Measurements from ENCODE around the gene P2RX3. TPM values are rescaled to one million over a fixed set of nuclear protein-coding genes. Genes with fewer than 3 reads are reported as not detected.

Gene P2RX3
- total and polyA plus RNA-seq, 2 donors (not counting 1 experiment from before 2014, with no cell fraction given), result not detected

DNA sequence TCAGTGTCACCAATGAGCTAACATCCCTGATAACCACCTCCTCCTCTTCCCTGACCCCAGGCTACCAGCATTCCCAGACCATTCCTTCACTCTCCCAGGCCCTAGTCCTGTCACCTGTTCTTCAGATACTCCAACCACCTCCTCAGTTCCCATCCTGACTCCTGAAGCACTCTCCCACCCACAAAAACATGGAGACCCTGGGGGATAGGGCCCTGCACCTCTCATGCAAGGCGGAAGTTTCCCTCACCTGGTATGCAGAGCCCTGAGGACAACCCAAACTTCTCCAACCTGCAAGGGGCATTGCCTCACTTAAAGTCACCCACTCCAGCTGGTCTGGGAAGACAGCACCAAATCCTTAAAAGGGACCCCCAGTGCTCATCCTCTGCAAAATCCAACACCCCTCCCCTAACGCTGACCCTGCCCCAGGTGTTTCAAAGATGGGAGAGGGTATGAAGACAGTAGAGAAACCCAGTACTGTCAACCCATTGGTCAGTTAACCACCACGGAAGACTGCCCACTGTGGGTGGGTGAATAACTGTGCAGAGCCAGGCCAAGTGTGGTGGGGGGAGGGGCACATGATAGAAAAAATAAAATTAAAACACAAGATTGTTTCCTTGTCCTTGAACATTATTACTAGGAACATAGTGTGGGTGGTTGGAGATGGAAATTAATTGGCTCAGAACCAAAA, 14.8 kb upstream of the P2RX3 start:
- Histone ChIP-seq H3K9ac (ENCODE audit: insufficient read depth, low read length) (peak overlapping the region; percentile 86), H3K79me2 (ENCODE audit: control insufficient read depth, insufficient read depth, low read length) (peaks cover 41% of the 10 kb centered on the region), H3K9me3 (ENCODE audit: control insufficient read depth, insufficient read depth, low read depth, low read length) (no peaks in the 10 kb centered on the region), H3K4me3 (replicated peaks in 1 of 4; ENCODE audit: control extremely low read depth in 1 of 4, insufficient read depth in 1 of 4, low read depth in 3 of 4, low read length in 4 of 4) (peak overlapping the region; percentile 65 to 91 (median 70)), H3K4me1 (ENCODE audit: control insufficient read depth, extremely low read depth, insufficient read depth, low read length) (peaks cover 31% of the 10 kb centered on the region), H3K27me3 (ENCODE audit: control insufficient read depth, insufficient read depth, low read length) (no peaks in the 10 kb centered on the region), H4K20me1 (ENCODE audit: control insufficient read depth, extremely low read depth, insufficient read depth, low read length) (no peaks in the 10 kb centered on the region), H3K4me2 (ENCODE audit: extremely low read depth, insufficient read depth, low read length) (peak overlapping the region; percentile 93), H3K36me3 (ENCODE audit: control insufficient read depth, insufficient read depth, low read length) (peaks cover 8% of the 10 kb centered on the region), H3K27ac (ENCODE audit: insufficient read depth, low read length) (peak overlapping the region; percentile 90), H2AFZ (ENCODE audit: low read length) (no peak overlapping the region)
- peak; percentile 34 to 48 for DNase-seq (ENCODE audit: low read depth in 2 of 2)
- no peak for TF ChIP-seq EZH2 (IDR thresholded peaks at IDR 0.05; ENCODE audit: low read length, missing control alignments)
- TF ChIP-seq, protein P1, sequence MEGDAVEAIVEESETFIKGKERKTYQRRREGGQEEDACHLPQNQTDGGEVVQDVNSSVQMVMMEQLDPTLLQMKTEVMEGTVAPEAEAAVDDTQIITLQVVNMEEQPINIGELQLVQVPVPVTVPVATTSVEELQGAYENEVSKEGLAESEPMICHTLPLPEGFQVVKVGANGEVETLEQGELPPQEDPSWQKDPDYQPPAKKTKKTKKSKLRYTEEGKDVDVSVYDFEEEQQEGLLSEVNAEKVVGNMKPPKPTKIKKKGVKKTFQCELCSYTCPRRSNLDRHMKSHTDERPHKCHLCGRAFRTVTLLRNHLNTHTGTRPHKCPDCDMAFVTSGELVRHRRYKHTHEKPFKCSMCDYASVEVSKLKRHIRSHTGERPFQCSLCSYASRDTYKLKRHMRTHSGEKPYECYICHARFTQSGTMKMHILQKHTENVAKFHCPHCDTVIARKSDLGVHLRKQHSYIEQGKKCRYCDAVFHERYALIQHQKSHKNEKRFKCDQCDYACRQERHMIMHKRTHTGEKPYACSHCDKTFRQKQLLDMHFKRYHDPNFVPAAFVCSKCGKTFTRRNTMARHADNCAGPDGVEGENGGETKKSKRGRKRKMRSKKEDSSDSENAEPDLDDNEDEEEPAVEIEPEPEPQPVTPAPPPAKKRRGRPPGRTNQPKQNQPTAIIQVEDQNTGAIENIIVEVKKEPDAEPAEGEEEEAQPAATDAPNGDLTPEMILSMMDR (conservative IDR thresholded peaks at IDR 0.05 in 1 of 2, IDR thresholded peaks at IDR 0.05 in 1 of 2; ENCODE audit: low read depth in 1 of 2, low read length in 2 of 2), result peak in 1 of 2 donors; percentile 26

DNA sequence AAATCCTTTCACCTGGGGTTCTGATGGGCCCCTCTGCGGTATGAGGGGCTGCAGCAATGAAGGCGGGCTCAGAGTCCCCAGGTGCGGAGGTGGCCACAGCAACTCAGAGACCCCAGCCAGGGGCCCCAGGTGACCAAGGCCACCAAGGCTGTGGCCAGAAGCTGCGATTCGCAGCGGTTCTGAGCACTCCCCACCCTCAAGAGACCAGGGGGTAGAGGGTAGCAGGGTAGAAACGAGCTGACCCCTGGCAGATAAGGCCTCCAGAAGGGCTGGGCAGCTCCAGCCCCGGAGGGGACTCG, 14.3 kb upstream of the P2RX3 start:
- Histone ChIP-seq H3K4me1 (ENCODE audit: control insufficient read depth, extremely low read depth, insufficient read depth, low read length) (peaks cover 27% of the 10 kb centered on the region), H3K4me3 (replicated peaks in 1 of 4; ENCODE audit: control extremely low read depth in 1 of 4, insufficient read depth in 1 of 4, low read depth in 3 of 4, low read length in 4 of 4) (peak overlapping the region; percentile 65 to 91 (median 70)), H3K9me3 (ENCODE audit: control insufficient read depth, insufficient read depth, low read depth, low read length) (no peaks in the 10 kb centered on the region), H3K27me3 (ENCODE audit: control insufficient read depth, insufficient read depth, low read length) (no peaks in the 10 kb centered on the region), H2AFZ (ENCODE audit: low read length) (no peak overlapping the region), H3K79me2 (ENCODE audit: control insufficient read depth, insufficient read depth, low read length) (peaks cover 38% of the 10 kb centered on the region), H4K20me1 (ENCODE audit: control insufficient read depth, extremely low read depth, insufficient read depth, low read length) (no peaks in the 10 kb centered on the region), H3K4me2 (ENCODE audit: extremely low read depth, insufficient read depth, low read length) (peak overlapping the region; percentile 93), H3K36me3 (ENCODE audit: control insufficient read depth, insufficient read depth, low read length) (peaks cover 9% of the 10 kb centered on the region), H3K9ac (ENCODE audit: insufficient read depth, low read length) (peak overlapping the region; percentile 86), H3K27ac (ENCODE audit: insufficient read depth, low read length) (peak overlapping the region; percentile 90)
- TF ChIP-seq, protein P1 (conservative IDR thresholded peaks at IDR 0.05 in 1 of 2, IDR thresholded peaks at IDR 0.05 in 1 of 2; ENCODE audit: low read depth in 1 of 2, low read length in 2 of 2), result no peak
- TF ChIP-seq EZH2 (IDR thresholded peaks at IDR 0.05; ENCODE audit: low read length, missing control alignments), result no peak
- DNase-seq (ENCODE audit: low read depth in 2 of 2), result no peak

DNA sequence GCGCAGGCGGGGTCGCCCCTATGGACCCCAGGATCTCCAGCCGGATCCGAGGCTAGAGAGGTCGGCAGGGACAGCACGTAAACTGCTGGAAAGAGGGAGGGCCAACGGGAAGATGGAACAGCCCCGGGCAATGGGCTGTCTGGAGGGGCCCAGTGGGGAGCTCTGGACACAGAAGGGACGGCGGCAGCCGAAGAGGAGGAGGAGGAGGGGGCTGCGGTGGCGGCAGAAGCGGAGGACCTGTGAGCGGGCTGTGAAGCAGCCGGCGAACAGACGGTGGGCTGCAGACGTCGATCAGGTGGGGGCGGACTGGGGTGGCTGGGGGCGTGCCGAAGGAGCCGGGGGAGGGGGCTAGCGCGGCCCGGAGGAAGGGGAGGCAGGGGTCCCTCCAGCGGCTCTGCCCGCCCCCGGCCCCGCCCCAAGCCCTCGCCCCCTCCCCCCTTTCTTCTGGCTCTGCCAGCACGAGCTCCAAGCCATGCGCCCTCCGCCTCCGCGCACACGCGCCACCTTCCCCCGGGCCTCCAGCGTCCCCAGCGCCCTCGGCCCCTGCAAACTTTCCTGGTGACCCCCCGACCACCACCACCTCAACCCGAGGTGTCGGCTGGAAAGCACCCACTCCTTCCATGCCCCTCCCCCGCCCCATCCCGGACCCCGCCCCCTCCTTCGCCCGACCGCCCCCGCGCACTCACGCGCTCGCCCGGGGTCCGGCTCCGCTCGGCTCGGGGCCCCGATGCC, 13.8 kb upstream of the P2RX3 start:
- Histone ChIP-seq H3K79me2 (ENCODE audit: control insufficient read depth, insufficient read depth, low read length) (peaks cover 36% of the 10 kb centered on the region), H3K9ac (ENCODE audit: insufficient read depth, low read length) (peak overlapping the region; percentile 86), H3K9me3 (ENCODE audit: control insufficient read depth, insufficient read depth, low read depth, low read length) (no peaks in the 10 kb centered on the region), H3K36me3 (ENCODE audit: control insufficient read depth, insufficient read depth, low read length) (peaks cover 9% of the 10 kb centered on the region), H3K4me3 (replicated peaks in 1 of 4; ENCODE audit: control extremely low read depth in 1 of 4, insufficient read depth in 1 of 4, low read depth in 3 of 4, low read length in 4 of 4) (peak overlapping the region; percentile 65 to 91 (median 70)), H3K27me3 (ENCODE audit: control insufficient read depth, insufficient read depth, low read length) (no peaks in the 10 kb centered on the region), H3K4me1 (ENCODE audit: control insufficient read depth, extremely low read depth, insufficient read depth, low read length) (peaks cover 27% of the 10 kb centered on the region), H2AFZ (ENCODE audit: low read length) (no peak overlapping the region), H3K4me2 (ENCODE audit: extremely low read depth, insufficient read depth, low read length) (peak overlapping the region; percentile 93), H3K27ac (ENCODE audit: insufficient read depth, low read length) (peak overlapping the region; percentile 90), H4K20me1 (ENCODE audit: control insufficient read depth, extremely low read depth, insufficient read depth, low read length) (no peaks in the 10 kb centered on the region)
- TF ChIP-seq, protein P1 (conservative IDR thresholded peaks at IDR 0.05 in 1 of 2, IDR thresholded peaks at IDR 0.05 in 1 of 2; ENCODE audit: low read depth in 1 of 2, low read length in 2 of 2), result no peak
- TF ChIP-seq EZH2 (IDR thresholded peaks at IDR 0.05; ENCODE audit: low read length, missing control alignments), result no peak
- DNase-seq (ENCODE audit: low read depth in 2 of 2), result peak; percentile 52 to 68

Data from fibroblast of lung (primary cell).